ENCODE results near the gene PLD1.

The PLD1 gene

GRCh38 chr3:171790574-171790897 lies 19.7 kb downstream of the PLD1 start:
- DNase-seq: no peak

GRCh38 chr3:171789759-171790505 lies 20.4 kb downstream of the PLD1 start:
- DNase-seq: no peak

GRCh38 chr3:171788546-171789351 lies 21.5 kb downstream of the PLD1 start:
- no peak for DNase-seq

GRCh38 chr3:171786997-171787396 lies 23.3 kb downstream of the PLD1 start:
- no peak for DNase-seq

GRCh38 chr3:171784937-171785336 lies 25.3 kb downstream of the PLD1 start:
- DNase-seq: no peak

- DNase-seq: no peak
Measured at GRCh38 chr3:171784387-171784786, 25.9 kb downstream of the PLD1 start.

GRCh38 chr3:171783626-171784025 lies 26.7 kb downstream of the PLD1 start:
- no peak for DNase-seq

GRCh38 chr3:171783086-171783485 lies 27.2 kb downstream of the PLD1 start:
- DNase-seq: no peak

GRCh38 chr3:171782617-171783016 lies 27.7 kb downstream of the PLD1 start:
- DNase-seq: no peak

- DNase-seq: no peak
Measured at GRCh38 chr3:171781711-171782127, 28.6 kb downstream of the PLD1 start.

- no peak for DNase-seq
Measured at GRCh38 chr3:171778493-171778892, 31.8 kb downstream of the PLD1 start.

- DNase-seq: no peak
Measured at GRCh38 chr3:171777596-171777995, 32.7 kb downstream of the PLD1 start.

- no peak for DNase-seq
Measured at GRCh38 chr3:171776839-171777583, 33.3 kb downstream of the PLD1 start.

- DNase-seq: no peak
Measured at GRCh38 chr3:171776411-171776810, 33.9 kb downstream of the PLD1 start.

GRCh38 chr3:171775943-171776342 lies 34.3 kb downstream of the PLD1 start:
- no peak for DNase-seq

- no peak for DNase-seq
Measured at GRCh38 chr3:171774521-171774920, 35.8 kb downstream of the PLD1 start.

- DNase-seq: no peak
Measured at GRCh38 chr3:171772427-171773056, 37.7 kb downstream of the PLD1 start.

GRCh38 chr3:171770689-171771620 lies 39.3 kb downstream of the PLD1 start:
- no peak for DNase-seq

GRCh38 chr3:171769461-171769860 lies 40.8 kb downstream of the PLD1 start:
- no peak for DNase-seq

GRCh38 chr3:171768986-171769385 lies 41.3 kb downstream of the PLD1 start:
- no peak for DNase-seq

- DNase-seq: no peak
Measured at GRCh38 chr3:171768281-171768900, 41.9 kb downstream of the PLD1 start.

GRCh38 chr3:171765511-171765887 lies 44.8 kb downstream of the PLD1 start:
- DNase-seq: no peak

Measured in cortex of kidney (tissue), 1 donor.